Epithelial cell of proximal tubule (primary cell): ENCODE results near the gene C12orf60. TPM values are rescaled to one million over a fixed set of nuclear protein-coding genes. Genes with fewer than 3 reads are reported as not detected.

Source experiments
- DNase-seq: peaks from one replicate; pipeline ENCODE4 v3.0.0-alpha.2; 2011; ENCODE audit warnings: low read depth
- H3K4me3 ChIP-seq: 2 replicates; pipeline ENCODE4 v1.5.1; 2011; ENCODE audit warnings: low read depth, mild to moderate bottlenecking, low read length
- total RNA-seq: library from RNA; depleted of rRNA; stranded (reverse); fragments of >200 nt; gene quantifications from 2 replicates; pipeline ENCODE4 v1.2.3, GENCODE V29; 2015
- TF ChIP-seq, protein P1 (sequence below): conservative IDR thresholded peaks from 2 replicates; pipeline ENCODE4 v1.5.1; 2012; ENCODE audit warnings: low read depth, mild to moderate bottlenecking, low read length

The C12orf60 gene
- total RNA-seq, 1 donor from 2014 or later = 1.2 TPM

DNA sequence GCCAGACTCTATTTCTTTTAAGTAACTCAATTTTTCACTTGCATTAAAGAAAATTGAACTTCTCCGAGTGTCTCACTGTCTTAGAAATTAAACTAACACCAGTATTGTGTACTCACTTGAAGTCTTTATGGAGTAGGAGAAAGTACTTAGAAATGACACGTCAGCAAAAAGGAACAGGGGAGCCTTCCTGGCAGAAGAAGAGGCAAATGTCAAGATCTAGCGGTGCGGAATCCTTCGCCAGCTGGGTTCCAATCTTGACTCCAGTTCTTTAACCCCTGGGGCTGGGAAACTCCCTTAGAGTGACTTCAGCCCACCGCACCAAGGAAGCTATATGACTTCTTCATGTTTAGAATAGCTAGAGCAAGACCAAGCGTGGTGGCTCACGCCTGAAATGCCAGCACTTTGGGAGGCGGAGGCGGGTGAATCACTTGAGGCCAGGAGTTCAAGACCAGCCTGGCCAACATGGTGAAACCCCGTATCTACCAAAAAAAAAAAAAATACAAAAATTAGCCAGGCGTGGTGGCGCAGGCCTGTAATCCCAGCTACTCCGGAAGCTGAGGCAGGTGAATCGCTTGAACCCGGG is 34.6 kb upstream of the C12orf60 start:
- peak; percentile 63 for DNase-seq
- TF ChIP-seq, protein P1, sequence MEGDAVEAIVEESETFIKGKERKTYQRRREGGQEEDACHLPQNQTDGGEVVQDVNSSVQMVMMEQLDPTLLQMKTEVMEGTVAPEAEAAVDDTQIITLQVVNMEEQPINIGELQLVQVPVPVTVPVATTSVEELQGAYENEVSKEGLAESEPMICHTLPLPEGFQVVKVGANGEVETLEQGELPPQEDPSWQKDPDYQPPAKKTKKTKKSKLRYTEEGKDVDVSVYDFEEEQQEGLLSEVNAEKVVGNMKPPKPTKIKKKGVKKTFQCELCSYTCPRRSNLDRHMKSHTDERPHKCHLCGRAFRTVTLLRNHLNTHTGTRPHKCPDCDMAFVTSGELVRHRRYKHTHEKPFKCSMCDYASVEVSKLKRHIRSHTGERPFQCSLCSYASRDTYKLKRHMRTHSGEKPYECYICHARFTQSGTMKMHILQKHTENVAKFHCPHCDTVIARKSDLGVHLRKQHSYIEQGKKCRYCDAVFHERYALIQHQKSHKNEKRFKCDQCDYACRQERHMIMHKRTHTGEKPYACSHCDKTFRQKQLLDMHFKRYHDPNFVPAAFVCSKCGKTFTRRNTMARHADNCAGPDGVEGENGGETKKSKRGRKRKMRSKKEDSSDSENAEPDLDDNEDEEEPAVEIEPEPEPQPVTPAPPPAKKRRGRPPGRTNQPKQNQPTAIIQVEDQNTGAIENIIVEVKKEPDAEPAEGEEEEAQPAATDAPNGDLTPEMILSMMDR = no peak
- peak overlapping the region; percentile 66 for H3K4me3 ChIP-seq

DNA sequence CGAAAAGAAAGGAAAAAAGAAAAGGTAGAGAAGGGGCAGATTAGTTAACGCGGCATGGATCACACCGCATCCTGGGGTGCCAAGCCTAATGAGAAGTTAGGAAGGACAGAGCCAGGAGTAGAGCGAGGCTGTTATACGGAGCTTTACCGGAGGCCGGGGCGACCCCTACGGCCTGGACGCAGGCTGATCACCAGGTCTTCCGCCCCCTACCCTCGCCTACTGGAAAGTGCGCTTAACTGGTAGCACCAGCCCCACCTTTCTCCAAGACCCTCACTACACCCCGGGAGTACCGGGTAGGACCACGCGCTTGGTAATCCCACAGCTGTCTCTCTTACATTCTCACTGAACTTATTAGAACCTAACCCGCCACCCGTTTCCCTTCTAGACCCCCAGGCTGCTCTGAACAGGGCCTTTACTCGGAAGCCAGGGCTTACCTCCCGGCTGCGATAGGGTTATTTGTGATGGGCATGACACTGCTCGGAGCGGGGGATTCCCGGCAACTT is 34.0 kb upstream of the C12orf60 start:
- TF ChIP-seq, protein P1 = no peak
- no peak for DNase-seq
- peak overlapping the region; percentile 66 for H3K4me3 ChIP-seq

DNA sequence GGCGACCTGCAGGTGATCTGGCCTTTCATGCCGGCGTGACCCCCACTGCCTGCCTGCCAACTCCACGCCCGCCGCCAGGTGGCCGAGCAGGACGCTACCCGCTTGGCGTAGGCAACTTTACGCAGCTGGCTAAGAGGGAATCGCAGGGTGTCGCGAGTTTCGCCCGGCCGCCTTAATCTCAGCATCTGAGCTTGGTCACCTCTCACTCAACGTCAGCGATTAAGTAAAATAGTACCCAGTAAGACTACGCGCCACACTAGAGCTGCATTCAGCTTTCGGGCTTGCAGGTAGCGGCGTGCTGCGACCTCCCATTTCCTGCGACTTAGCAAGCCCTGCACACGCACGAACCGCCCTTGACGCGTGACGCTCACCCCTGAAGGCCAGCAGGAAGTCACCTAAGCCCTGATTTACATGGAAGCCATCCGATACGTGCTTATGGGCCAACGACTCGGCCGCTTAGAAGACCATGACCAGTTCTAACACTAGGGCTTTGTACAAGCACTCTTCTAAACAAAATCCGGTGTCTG is 33.4 kb upstream of the C12orf60 start:
- no peak for DNase-seq
- TF ChIP-seq, protein P1 = peak; percentile 76
- peak overlapping the region; percentile 66 for H3K4me3 ChIP-seq

DNA sequence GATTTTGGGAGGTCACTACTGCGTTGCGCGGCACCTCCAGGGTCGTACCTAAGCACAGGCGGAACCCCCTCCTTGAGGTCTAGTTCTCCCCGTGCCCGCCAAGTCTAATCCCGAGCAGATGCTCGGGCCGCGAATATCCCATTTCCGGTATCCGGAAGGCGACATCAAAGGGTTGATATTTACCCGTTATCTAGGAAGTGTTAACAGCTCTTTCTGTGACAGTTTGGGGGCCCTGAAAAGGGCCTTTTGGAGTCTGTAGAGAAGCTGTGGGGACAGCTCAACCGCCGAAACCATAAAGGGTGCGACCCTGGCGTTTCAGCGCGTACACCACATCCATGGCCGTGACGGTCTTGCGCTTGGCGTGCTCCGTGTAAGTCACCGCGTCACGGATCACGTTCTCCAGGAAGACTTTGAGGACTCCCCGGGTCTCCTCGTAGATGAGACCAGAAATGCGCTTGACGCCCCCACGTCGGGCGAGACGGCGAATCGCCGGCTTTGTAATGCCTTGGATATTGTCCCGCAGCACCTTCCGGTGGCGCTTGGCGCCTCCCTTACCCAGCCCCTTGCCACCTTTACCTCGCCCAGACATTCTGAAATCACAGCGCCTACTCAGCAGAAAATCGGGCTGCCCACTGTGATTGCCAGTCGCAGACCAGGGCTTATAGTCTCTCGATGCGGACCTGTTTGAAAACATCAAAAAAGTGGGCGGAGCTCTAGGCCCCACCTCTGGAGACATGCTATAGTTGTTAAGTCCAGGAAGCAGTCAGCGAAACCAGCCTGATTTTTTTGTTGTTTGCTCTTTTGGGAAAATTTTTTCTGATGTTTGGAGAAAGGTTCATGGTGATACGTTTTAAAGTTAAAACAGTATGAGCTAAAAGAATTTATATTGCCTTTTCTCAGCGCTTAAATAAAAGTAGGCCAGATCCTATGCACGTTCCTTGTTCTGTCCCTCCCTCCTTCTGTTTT is 32.7 kb upstream of the C12orf60 start:
- TF ChIP-seq, protein P1 = no peak
- peak overlapping the region; percentile 66 for H3K4me3 ChIP-seq
- DNase-seq = peak; percentile 85

GRCh38 chr12:14771651-14772137 is 31.8 kb upstream of the C12orf60 start:
- TF ChIP-seq, protein P1 = no peak
- DNase-seq = no peak
- H3K4me3 ChIP-seq = peak overlapping the region; percentile 66

GRCh38 chr12:14772946-14773345 is 30.5 kb upstream of the C12orf60 start:
- DNase-seq = no peak
- H3K4me3 ChIP-seq = no peak overlapping the region
- TF ChIP-seq, protein P1 = no peak
